ENCODE results near the gene ADSS2. TPM values are rescaled to one million over a fixed set of nuclear protein-coding genes. Genes with fewer than 3 reads are reported as not detected.

Gene ADSS2
- total RNA-seq, 1 experiment from 2014 or later, result 55.0 TPM

GRCh38 chr1:244362476-244362875, 89.2 kb downstream of the ADSS2 start:
- ChIA-PET CTCF (no interaction called here), POLR2A (ENCODE audit: unreplicated experiment) (no interaction called here)
- Histone ChIP-seq H3K79me2 (ENCODE audit: low read length) (no peaks in the 10 kb centered on the region), H3K4me2 (ENCODE audit: low read length) (no peak overlapping the region), H4K20me1 (ENCODE audit: low read length) (no peaks in the 10 kb centered on the region), H3K9me3 (ENCODE audit: low read length) (no peaks in the 10 kb centered on the region), H3K9me2 (replicated peaks; ENCODE audit: low read length) (no peaks in the 10 kb centered on the region), H3F3A (ENCODE audit: low read length, unreplicated experiment) (no peaks in the 10 kb centered on the region), H3K36me3 (ENCODE audit: low read depth, low read length) (no peaks in the 10 kb centered on the region), H2AFZ (ENCODE audit: low read length) (no peak overlapping the region), H3K27me3 (ENCODE audit: low read length) (no peaks in the 10 kb centered on the region), H3K4me1 (ENCODE audit: insufficient read depth, low read length) (no peaks in the 10 kb centered on the region), H3K4me3 (ENCODE audit: low read length) (no peak overlapping the region), H3K9ac (ENCODE audit: low read length) (no peak overlapping the region), H3K27ac (ENCODE audit: low read length) (no peak overlapping the region)
- DNase-seq (no peak), ATAC-seq (no peak)
- intact Hi-C loops (cut with micrococcal nuclease), result no loop called here
- no peak for TF ChIP-seq EZH2 (IDR thresholded peaks at IDR 0.05; ENCODE audit: low read length, unreplicated experiment)
- no peak for TF ChIP-seq EZH2phosphoT487 (IDR thresholded peaks at IDR 0.05; ENCODE audit: borderline replicate concordance, low read length)
- no peak for TF ChIP-seq CTCF (conservative IDR thresholded peaks at IDR 0.05; ENCODE audit: low read depth, low read length)
- no TSS peak for BruUV-seq (replicated peaks)

GRCh38 chr1:244361764-244362473, 89.8 kb downstream of the ADSS2 start:
- CTCF ChIA-PET, result interaction anchor here (0.8 kb wide), 1 partner anchor 613 kb away, joined by 3 read pairs; no protein-coding TSS in a partner anchor
- DNase-seq, result no peak
- POLR2A ChIA-PET (ENCODE audit: unreplicated experiment), result no interaction called here
- no peaks in the 10 kb centered on the region for H3K79me2 ChIP-seq (ENCODE audit: low read length)
- TF ChIP-seq EZH2phosphoT487 (IDR thresholded peaks at IDR 0.05; ENCODE audit: borderline replicate concordance, low read length) (no peak), EZH2 (IDR thresholded peaks at IDR 0.05; ENCODE audit: low read length, unreplicated experiment) (no peak), CTCF (conservative IDR thresholded peaks at IDR 0.05; ENCODE audit: low read depth, low read length) (no peak)
- H3K27me3 ChIP-seq (ENCODE audit: low read length), result no peaks in the 10 kb centered on the region
- H4K20me1 ChIP-seq (ENCODE audit: low read length), result no peaks in the 10 kb centered on the region
- H3K9ac ChIP-seq (ENCODE audit: low read length), result no peak overlapping the region
- intact Hi-C loops (cut with micrococcal nuclease), result no loop called here
- H3K4me2 ChIP-seq (ENCODE audit: low read length), result no peak overlapping the region
- no peaks in the 10 kb centered on the region for H3F3A ChIP-seq (ENCODE audit: low read length, unreplicated experiment)
- ATAC-seq, result no peak
- no peaks in the 10 kb centered on the region for H3K9me2 ChIP-seq (replicated peaks; ENCODE audit: low read length)
- no peak overlapping the region for H3K4me3 ChIP-seq (ENCODE audit: low read length)
- H2AFZ ChIP-seq (ENCODE audit: low read length), result no peak overlapping the region
- H3K27ac ChIP-seq (ENCODE audit: low read length), result no peak overlapping the region
- H3K9me3 ChIP-seq (ENCODE audit: low read length), result no peaks in the 10 kb centered on the region
- no peaks in the 10 kb centered on the region for H3K36me3 ChIP-seq (ENCODE audit: low read depth, low read length)
- no TSS peak for BruUV-seq (replicated peaks)
- H3K4me1 ChIP-seq (ENCODE audit: insufficient read depth, low read length), result no peaks in the 10 kb centered on the region

Other genes starting within 250 kb of the ADSS2 start
- gene CATSPERE, start 9.4 kb upstream of the ADSS2 start, total RNA-seq (2014; rRNA removed), result not detected in 2 replicates
- gene DESI2, start 201.2 kb upstream of the ADSS2 start, total RNA-seq (2014; rRNA removed), result 58.7 and 81.8 TPM in 2 replicates

All from PC-3 (cell line).